Measurements from ENCODE around the gene SDK1. TPM values are rescaled to one million over a fixed set of nuclear protein-coding genes. Genes with fewer than 3 reads are reported as not detected.

Gene SDK1
- total and polyA plus RNA-seq, 2 experiments from 2014 or later = 2.1 to 10.0 TPM

DNA sequence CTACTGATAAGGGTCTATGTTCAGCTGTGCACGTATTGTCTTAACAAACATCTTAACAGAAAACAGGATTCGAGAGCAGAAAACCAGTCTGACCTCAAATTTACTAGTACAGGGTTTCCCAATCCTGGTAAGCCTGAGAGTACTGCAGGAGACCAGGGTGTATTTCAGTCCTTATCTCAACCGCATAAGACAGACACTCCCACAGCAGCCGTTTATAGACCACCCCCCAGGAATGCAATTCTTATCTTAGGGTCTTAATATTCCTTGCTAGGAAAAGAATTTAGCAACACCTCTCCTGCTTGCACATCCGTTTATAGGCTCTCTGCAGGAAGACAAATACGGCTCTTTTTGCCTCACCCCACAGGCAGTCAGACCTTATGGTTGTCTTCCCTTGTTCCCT, 277.3 kb downstream of the SDK1 start:
- Histone ChIP-seq H3K36me3 (ENCODE audit: insufficient read depth) (peaks cover 6% of the 10 kb centered on the region; the same call in 1 of the 2 replicates), H3K79me2 (replicated peaks; ENCODE audit: insufficient read depth) (no peaks in the 10 kb centered on the region), H3K27me3 (ENCODE audit: insufficient read depth) (no peaks in the 10 kb centered on the region), H2AFZ (no peak overlapping the region), H3K27ac (ENCODE audit: low read depth) (no peak overlapping the region), H3F3A (replicated peaks; ENCODE audit: low read depth) (no peaks in the 10 kb centered on the region), H3K4me1 (ENCODE audit: insufficient read depth) (peaks cover 4% of the 10 kb centered on the region), H3K9me2 (ENCODE audit: insufficient read depth) (no peaks in the 10 kb centered on the region), H3K4me3 (no peak overlapping the region), H3K4me2 (no peak overlapping the region), H4K20me1 (replicated peaks; ENCODE audit: insufficient read depth) (no peaks in the 10 kb centered on the region)
- Mint-ChIP-seq H3K9me3 (peaks cover 43% of the 10 kb centered on the region), H3K27me3 (ENCODE audit: insufficient read depth, low read depth, poor library complexity) (peaks cover 4% of the 10 kb centered on the region), H3K36me3 (ENCODE audit: low read depth) (peaks cover 34% of the 10 kb centered on the region), H3K4me1 (peaks cover 5% of the 10 kb centered on the region), H3K4me3 (no peak overlapping the region), H3K27ac (no peak overlapping the region)
- no peak for DNase-seq (ENCODE audit: low spot score)
- TF ChIP-seq NANOG (IDR thresholded peaks at IDR 0.05; ENCODE audit: borderline replicate concordance) (no peak), ZNF114 (CRISPR knock-in tag; IDR thresholded peaks at IDR 0.05) (no peak), STAT1 (IDR thresholded peaks at IDR 0.05; ENCODE audit: unreplicated experiment) (no peak), EZH2 (IDR thresholded peaks at IDR 0.05; ENCODE audit: low read depth, unreplicated experiment) (no peak), POLR2AphosphoS5 (IDR thresholded peaks at IDR 0.05; ENCODE audit: low read depth) (no peak), EZH2phosphoT487 (IDR thresholded peaks at IDR 0.05; ENCODE audit: unreplicated experiment) (no peak)
- TF ChIP-seq, protein P1, sequence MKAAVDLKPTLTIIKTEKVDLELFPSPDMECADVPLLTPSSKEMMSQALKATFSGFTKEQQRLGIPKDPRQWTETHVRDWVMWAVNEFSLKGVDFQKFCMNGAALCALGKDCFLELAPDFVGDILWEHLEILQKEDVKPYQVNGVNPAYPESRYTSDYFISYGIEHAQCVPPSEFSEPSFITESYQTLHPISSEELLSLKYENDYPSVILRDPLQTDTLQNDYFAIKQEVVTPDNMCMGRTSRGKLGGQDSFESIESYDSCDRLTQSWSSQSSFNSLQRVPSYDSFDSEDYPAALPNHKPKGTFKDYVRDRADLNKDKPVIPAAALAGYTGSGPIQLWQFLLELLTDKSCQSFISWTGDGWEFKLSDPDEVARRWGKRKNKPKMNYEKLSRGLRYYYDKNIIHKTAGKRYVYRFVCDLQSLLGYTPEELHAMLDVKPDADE (IDR thresholded peaks at IDR 0.05) = no peak
- no peak for ATAC-seq

DNA sequence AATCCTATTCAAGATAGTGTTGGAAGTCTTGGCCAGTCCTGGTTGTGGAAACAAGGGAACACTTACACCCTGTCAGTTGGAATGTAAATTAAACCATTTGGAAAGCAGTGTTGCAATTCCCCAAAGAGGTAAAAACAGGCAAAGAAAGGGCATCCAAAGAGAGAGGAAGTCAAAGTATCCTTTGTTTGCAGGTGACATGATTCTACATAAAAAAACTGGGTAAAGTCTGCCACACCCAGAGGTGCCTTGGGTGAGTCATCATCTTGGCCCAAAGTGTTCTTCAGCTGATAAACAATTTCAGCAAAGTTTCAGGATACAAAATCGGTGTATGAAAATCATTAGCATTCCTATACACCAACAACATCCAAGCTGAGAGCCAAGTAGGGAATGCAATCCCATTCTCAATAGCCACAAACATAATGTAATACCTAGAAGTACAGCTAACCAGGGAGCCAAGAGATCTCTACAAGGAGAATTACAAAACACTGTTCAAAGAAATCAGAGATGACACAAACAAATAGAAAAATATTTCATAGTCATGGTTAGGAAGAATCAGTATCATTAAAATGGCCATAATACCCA, 278.7 kb downstream of the SDK1 start:
- Mint-ChIP-seq H3K27me3 (ENCODE audit: insufficient read depth, low read depth, poor library complexity) (peaks cover 3% of the 10 kb centered on the region), H3K4me1 (peaks cover 4% of the 10 kb centered on the region; the same call in 2 of the 3 replicates), H3K36me3 (ENCODE audit: low read depth) (peaks cover 34% of the 10 kb centered on the region), H3K9me3 (peaks cover 43% of the 10 kb centered on the region), H3K4me3 (no peak overlapping the region), H3K27ac (no peak overlapping the region)
- no peaks in the 10 kb centered on the region for H3K9me2 ChIP-seq (ENCODE audit: insufficient read depth)
- no peak overlapping the region for H3K27ac ChIP-seq (ENCODE audit: low read depth)
- DNase-seq (ENCODE audit: low spot score) (no peak), ATAC-seq (no peak)
- H3K4me2 ChIP-seq = no peak overlapping the region
- no peak overlapping the region for H3K4me3 ChIP-seq
- no peak overlapping the region for H2AFZ ChIP-seq
- H3K79me2 ChIP-seq (replicated peaks; ENCODE audit: insufficient read depth) = no peaks in the 10 kb centered on the region
- H3K36me3 ChIP-seq (ENCODE audit: insufficient read depth) = peaks cover 6% of the 10 kb centered on the region; the same call in 1 of the 2 replicates
- no peaks in the 10 kb centered on the region for H3K27me3 ChIP-seq (ENCODE audit: insufficient read depth)
- H3K4me1 ChIP-seq (ENCODE audit: insufficient read depth) = no peaks in the 10 kb centered on the region
- H4K20me1 ChIP-seq (replicated peaks; ENCODE audit: insufficient read depth) = no peaks in the 10 kb centered on the region
- H3F3A ChIP-seq (replicated peaks; ENCODE audit: low read depth) = no peaks in the 10 kb centered on the region
- TF ChIP-seq, protein P2, sequence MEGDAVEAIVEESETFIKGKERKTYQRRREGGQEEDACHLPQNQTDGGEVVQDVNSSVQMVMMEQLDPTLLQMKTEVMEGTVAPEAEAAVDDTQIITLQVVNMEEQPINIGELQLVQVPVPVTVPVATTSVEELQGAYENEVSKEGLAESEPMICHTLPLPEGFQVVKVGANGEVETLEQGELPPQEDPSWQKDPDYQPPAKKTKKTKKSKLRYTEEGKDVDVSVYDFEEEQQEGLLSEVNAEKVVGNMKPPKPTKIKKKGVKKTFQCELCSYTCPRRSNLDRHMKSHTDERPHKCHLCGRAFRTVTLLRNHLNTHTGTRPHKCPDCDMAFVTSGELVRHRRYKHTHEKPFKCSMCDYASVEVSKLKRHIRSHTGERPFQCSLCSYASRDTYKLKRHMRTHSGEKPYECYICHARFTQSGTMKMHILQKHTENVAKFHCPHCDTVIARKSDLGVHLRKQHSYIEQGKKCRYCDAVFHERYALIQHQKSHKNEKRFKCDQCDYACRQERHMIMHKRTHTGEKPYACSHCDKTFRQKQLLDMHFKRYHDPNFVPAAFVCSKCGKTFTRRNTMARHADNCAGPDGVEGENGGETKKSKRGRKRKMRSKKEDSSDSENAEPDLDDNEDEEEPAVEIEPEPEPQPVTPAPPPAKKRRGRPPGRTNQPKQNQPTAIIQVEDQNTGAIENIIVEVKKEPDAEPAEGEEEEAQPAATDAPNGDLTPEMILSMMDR (conservative IDR thresholded peaks at IDR 0.05; ENCODE audit: low read depth in 2 of 2) = no peak
- no peak for TF ChIP-seq ZNF331 (CRISPR knock-in tag; IDR thresholded peaks at IDR 0.05; ENCODE audit: low read depth)
- no peak for TF ChIP-seq NANOG (IDR thresholded peaks at IDR 0.05; ENCODE audit: borderline replicate concordance)
- TF ChIP-seq JUNB (IDR thresholded peaks at IDR 0.05; ENCODE audit: unreplicated experiment) = no peak
- no peak for TF ChIP-seq POLR2AphosphoS5 (IDR thresholded peaks at IDR 0.05; ENCODE audit: low read depth)
- TF ChIP-seq, protein P3, sequence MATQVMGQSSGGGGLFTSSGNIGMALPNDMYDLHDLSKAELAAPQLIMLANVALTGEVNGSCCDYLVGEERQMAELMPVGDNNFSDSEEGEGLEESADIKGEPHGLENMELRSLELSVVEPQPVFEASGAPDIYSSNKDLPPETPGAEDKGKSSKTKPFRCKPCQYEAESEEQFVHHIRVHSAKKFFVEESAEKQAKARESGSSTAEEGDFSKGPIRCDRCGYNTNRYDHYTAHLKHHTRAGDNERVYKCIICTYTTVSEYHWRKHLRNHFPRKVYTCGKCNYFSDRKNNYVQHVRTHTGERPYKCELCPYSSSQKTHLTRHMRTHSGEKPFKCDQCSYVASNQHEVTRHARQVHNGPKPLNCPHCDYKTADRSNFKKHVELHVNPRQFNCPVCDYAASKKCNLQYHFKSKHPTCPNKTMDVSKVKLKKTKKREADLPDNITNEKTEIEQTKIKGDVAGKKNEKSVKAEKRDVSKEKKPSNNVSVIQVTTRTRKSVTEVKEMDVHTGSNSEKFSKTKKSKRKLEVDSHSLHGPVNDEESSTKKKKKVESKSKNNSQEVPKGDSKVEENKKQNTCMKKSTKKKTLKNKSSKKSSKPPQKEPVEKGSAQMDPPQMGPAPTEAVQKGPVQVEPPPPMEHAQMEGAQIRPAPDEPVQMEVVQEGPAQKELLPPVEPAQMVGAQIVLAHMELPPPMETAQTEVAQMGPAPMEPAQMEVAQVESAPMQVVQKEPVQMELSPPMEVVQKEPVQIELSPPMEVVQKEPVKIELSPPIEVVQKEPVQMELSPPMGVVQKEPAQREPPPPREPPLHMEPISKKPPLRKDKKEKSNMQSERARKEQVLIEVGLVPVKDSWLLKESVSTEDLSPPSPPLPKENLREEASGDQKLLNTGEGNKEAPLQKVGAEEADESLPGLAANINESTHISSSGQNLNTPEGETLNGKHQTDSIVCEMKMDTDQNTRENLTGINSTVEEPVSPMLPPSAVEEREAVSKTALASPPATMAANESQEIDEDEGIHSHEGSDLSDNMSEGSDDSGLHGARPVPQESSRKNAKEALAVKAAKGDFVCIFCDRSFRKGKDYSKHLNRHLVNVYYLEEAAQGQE (IDR thresholded peaks at IDR 0.05; ENCODE audit: unreplicated experiment) = no peak

Data from GM23338 (cell line).